ENCODE measurements around the gene SNAPC3. TPM values are rescaled to one million over a fixed set of nuclear protein-coding genes. Genes with fewer than 3 reads are reported as not detected.

Gene SNAPC3
- polyA plus RNA-seq, 1 donor (not counting 4 experiments of a cell fraction or from before 2014, with no cell fraction given) = 29.9 TPM

DNA sequence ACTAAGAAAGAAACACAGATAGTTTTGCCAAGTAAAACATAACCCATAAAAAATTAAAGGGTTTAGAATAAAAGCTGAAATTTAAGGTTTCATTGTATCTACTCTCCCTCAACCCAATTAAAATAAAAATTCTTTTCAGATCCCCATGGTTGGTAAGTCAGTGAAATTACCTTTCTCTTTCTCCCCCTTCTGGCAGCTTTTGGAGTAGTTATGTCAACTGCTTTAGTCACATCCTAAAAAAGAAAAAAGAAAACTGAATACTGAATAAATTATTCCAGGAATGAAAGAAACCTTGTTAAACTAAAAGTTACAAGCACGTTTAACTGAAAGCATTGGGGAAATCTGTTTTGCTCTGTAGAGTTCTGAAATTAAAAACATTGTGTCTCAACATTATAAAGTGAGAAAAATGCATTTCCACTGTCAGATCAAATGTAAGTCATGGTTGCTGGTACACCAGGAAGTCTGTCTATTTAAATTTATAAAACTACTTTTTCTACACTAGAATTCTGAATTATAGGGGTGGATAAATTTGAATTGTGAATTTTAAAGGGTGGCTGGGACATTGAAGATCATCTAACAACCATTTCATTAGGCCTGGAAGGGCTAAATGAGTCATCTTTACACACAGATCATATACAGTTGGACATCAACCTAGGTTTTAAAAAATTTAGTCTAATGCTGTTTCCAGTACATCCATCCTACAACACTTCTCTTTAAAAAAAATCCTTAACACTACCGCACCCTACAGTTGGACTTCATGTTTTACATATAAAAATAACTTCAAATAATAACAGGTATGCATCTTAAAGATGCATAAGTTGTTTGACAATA, 63.4 kb downstream of the SNAPC3 start:
- TF ChIP-seq EZH2 (IDR thresholded peaks at IDR 0.05; ENCODE audit: low read length) = no peak
- TF ChIP-seq, protein P1, sequence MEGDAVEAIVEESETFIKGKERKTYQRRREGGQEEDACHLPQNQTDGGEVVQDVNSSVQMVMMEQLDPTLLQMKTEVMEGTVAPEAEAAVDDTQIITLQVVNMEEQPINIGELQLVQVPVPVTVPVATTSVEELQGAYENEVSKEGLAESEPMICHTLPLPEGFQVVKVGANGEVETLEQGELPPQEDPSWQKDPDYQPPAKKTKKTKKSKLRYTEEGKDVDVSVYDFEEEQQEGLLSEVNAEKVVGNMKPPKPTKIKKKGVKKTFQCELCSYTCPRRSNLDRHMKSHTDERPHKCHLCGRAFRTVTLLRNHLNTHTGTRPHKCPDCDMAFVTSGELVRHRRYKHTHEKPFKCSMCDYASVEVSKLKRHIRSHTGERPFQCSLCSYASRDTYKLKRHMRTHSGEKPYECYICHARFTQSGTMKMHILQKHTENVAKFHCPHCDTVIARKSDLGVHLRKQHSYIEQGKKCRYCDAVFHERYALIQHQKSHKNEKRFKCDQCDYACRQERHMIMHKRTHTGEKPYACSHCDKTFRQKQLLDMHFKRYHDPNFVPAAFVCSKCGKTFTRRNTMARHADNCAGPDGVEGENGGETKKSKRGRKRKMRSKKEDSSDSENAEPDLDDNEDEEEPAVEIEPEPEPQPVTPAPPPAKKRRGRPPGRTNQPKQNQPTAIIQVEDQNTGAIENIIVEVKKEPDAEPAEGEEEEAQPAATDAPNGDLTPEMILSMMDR (optimal IDR thresholded peaks at IDR 0.05 in 1 of 3, IDR thresholded peaks at IDR 0.05 in 1 of 3, conservative IDR thresholded peaks at IDR 0.05 in 1 of 3; ENCODE audit: extremely low read depth in 1 of 3, insufficient read depth in 2 of 3, low read length in 3 of 3) = peak in 2 of 3 experiments; percentile 25 to 38
- Histone ChIP-seq H4K20me1 (ENCODE audit: control insufficient read depth, extremely low read depth, insufficient read depth, low read length) (no peaks in the 10 kb centered on the region), H3K36me3 (ENCODE audit: control insufficient read depth in 2 of 2, extremely low read depth in 1 of 2, insufficient read depth in 2 of 2, low read length in 2 of 2) (no peaks in the 10 kb centered on the region), H3K9me1 (ENCODE audit: control insufficient read depth, extremely low read depth, insufficient read depth, low read length) (no peaks in the 10 kb centered on the region), H3K79me2 (ENCODE audit: control insufficient read depth, insufficient read depth, low read length) (no peaks in the 10 kb centered on the region), H3K27ac (ENCODE audit: control insufficient read depth, insufficient read depth, low read length) (no peak overlapping the region), H3K9ac (ENCODE audit: control insufficient read depth, extremely low read depth, insufficient read depth, low read length) (no peak overlapping the region), H3K4me1 (ENCODE audit: control insufficient read depth, extremely low read depth, insufficient read depth, low read length) (no peaks in the 10 kb centered on the region), H3K4me3 (ENCODE audit: control insufficient read depth in 2 of 3, extremely low read depth in 1 of 3, insufficient read depth in 2 of 3, low read depth in 1 of 3, low read length in 3 of 3) (no peak overlapping the region), H3K9me3 (ENCODE audit: control insufficient read depth, low read depth, low read length) (no peaks in the 10 kb centered on the region), H2AFZ (ENCODE audit: control insufficient read depth, low read length) (no peak overlapping the region), H3K4me2 (ENCODE audit: control insufficient read depth, extremely low read depth, insufficient read depth, low read depth, low read length) (no peak overlapping the region), H3K27me3 (ENCODE audit: control insufficient read depth, extremely low read depth, insufficient read depth, low read length) (no peaks in the 10 kb centered on the region)
- FAIRE-seq (no peak), DNase-seq (ENCODE audit: low read depth, low spot score) (no peak)
- dilution Hi-C loops (cut with MboI; ENCODE audit: extremely low pct_ligation_motif_present, low sequenced_read_pairs) = no loop called here

DNA sequence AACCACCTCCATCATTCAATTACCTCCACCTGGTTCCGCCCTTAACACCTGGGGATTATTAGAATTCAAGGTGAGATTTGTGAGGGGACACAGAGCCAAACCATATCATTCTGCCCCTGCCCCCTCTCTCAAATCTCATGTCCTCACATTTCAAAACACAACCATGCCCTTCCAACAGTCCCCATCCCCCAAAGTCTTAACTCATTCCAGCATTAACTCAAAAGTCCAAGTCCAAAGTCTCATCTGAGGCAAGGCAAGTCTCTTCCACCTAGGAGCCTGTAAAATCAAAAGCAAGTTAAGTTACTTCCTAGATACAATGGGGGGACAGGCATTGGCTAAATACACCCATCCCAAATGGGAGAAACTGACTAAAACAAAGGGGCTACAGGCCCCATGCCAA, 69.3 kb downstream of the SNAPC3 start:
- no peaks in the 10 kb centered on the region for H3K27me3 ChIP-seq (ENCODE audit: control insufficient read depth, extremely low read depth, insufficient read depth, low read length)
- no peak overlapping the region for H3K27ac ChIP-seq (ENCODE audit: control insufficient read depth, insufficient read depth, low read length)
- H3K4me2 ChIP-seq (ENCODE audit: control insufficient read depth, extremely low read depth, insufficient read depth, low read depth, low read length) = no peak overlapping the region
- no peak for FAIRE-seq
- no peaks in the 10 kb centered on the region for H3K79me2 ChIP-seq (ENCODE audit: control insufficient read depth, insufficient read depth, low read length)
- H3K9ac ChIP-seq (ENCODE audit: control insufficient read depth, extremely low read depth, insufficient read depth, low read length) = no peak overlapping the region
- H4K20me1 ChIP-seq (ENCODE audit: control insufficient read depth, extremely low read depth, insufficient read depth, low read length) = no peaks in the 10 kb centered on the region
- H3K36me3 ChIP-seq (ENCODE audit: control insufficient read depth in 2 of 2, extremely low read depth in 1 of 2, insufficient read depth in 2 of 2, low read length in 2 of 2) = no peaks in the 10 kb centered on the region
- no peak overlapping the region for H3K4me3 ChIP-seq (ENCODE audit: control insufficient read depth in 2 of 3, extremely low read depth in 1 of 3, insufficient read depth in 2 of 3, low read depth in 1 of 3, low read length in 3 of 3)
- TF ChIP-seq EZH2 (IDR thresholded peaks at IDR 0.05; ENCODE audit: low read length) = no peak
- TF ChIP-seq, protein P1 (optimal IDR thresholded peaks at IDR 0.05 in 1 of 3, IDR thresholded peaks at IDR 0.05 in 1 of 3, conservative IDR thresholded peaks at IDR 0.05 in 1 of 3; ENCODE audit: extremely low read depth in 1 of 3, insufficient read depth in 2 of 3, low read length in 3 of 3) = no peak
- H2AFZ ChIP-seq (ENCODE audit: control insufficient read depth, low read length) = no peak overlapping the region
- dilution Hi-C loops (cut with MboI; ENCODE audit: extremely low pct_ligation_motif_present, low sequenced_read_pairs) = no loop called here
- no peaks in the 10 kb centered on the region for H3K9me3 ChIP-seq (ENCODE audit: control insufficient read depth, low read depth, low read length)
- no peak for DNase-seq (ENCODE audit: low read depth, low spot score)
- H3K9me1 ChIP-seq (ENCODE audit: control insufficient read depth, extremely low read depth, insufficient read depth, low read length) = no peaks in the 10 kb centered on the region
- no peaks in the 10 kb centered on the region for H3K4me1 ChIP-seq (ENCODE audit: control insufficient read depth, extremely low read depth, insufficient read depth, low read length)

Measured in keratinocyte (primary cell).